ENCODE results near the gene CLDN24.

Gene CLDN24

DNA sequence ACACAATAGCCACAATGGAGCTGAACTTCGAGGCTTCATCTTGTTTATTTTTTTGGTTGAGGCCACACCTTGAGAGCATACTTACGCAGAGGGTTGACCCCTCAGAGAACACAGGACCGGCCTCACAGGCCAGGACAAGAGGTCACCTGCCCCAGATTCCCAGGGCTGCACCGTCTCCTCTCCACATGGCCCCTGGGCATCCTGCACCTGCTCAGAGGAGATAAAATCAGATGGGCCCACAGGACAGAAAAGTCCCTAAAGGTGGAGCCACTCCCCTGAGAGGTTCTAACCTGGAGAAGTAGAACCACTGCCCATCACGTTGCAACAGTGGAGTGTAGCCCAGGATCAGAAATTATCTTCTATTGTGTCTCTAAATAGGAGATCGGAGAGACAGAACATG lies 1.1 kb upstream of the CLDN24 start:
- no peak for DNase-seq (ENCODE audit: extremely low read depth in 1 of 2, low read depth in 1 of 2)

DNA sequence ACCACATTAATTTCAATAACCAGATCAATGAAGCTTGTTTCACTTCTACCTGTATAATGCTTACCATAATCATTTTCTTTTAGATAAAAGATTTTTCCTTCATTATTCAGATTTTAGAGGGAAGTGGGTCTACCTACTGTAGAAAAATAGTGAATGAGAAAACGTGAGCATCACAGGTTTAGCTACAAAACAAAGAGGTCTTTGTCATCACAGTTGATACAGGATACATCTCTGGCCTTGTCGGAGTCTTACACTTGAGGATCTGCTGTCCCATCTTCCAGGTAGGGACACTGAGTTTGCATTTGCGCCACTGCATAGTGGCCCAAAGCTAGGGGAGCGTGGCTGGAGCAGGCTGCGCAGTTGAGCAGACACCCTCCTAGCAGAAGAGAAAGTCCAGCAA lies 710 bp downstream of the CLDN24 start:
- DNase-seq (ENCODE audit: extremely low read depth in 1 of 2, low read depth in 1 of 2), result no peak

DNA sequence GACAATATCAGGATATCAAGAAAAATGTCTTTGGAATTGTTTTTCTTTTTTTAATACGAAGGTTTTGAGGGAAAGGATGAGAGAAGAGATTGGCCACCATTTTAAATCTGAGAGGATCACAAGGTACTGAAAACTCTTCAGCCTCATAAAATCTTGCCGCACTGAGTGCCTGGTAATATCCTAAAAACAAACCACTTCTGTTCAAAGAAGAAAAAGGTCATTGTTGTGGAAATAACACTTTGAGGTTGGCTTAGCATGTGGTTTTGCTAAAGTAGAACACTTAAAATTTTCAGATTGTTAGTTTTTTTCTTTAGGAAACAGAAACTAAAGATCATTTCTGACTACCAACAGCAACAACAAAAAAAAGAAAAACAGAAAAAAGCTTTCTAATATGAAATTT lies 1.1 kb downstream of the CLDN24 start:
- DNase-seq (ENCODE audit: extremely low read depth in 1 of 2, low read depth in 1 of 2), result no peak

- DNase-seq (ENCODE audit: extremely low read depth in 1 of 2, low read depth in 1 of 2), result no peak
These were observed 1.8 kb downstream of the CLDN24 start, which contains the start of gene CLDN22 for GRCh38 chr4:183320211-183321059. CLDN22 (minus strand) TSS chr4:183320276; CDS start chr4:183320218, 58 bp downstream.

- DNase-seq (ENCODE audit: extremely low read depth in 1 of 2, low read depth in 1 of 2), result no peak
These were observed 3.6 kb downstream of the CLDN24 start for GRCh38 chr4:183318656-183319055.

DNA sequence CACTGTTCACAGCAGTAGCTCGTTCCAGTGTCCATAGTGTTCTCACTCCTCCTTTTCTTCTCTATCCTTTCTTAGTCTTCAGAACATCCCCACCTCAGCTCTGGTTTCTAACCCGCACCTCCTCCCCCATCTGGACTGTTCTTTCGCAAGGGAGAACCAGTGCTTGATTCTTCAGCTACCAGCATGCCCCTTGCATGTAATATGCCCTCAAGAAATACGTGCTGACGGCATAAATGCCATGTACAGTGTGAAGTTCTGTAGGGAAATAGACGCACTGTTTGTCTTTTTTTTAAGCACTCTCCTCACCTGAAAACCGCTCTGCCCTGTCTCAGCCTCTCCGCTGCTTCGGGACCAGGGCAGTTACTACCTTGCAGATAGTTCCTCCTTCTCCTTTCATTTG lies 7.4 kb downstream of the CLDN24 start:
- no peak for DNase-seq (ENCODE audit: extremely low read depth in 1 of 2, low read depth in 1 of 2)

DNA sequence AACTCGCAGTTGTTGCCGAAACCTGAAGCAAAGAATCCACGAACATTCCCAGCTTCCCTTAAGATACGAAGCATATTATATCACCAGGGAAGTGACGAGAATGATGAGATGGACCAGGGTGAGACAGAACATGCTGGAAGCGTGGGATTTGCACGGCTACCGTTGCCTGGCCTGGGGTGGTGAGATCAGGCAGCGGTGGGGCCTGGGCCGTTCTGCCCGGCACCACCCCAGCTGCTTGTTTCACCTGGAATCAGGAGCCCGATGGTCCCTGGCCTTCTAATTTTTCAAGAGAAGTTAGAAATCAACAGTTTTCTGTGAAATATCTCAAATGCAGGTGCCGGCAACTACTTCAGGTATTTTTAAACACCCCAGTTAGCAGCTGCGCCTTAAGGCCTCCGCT lies 7.9 kb downstream of the CLDN24 start:
- DNase-seq (ENCODE audit: extremely low read depth in 1 of 2, low read depth in 1 of 2), result no peak

GRCh38 chr4:183312841-183313240 lies 9.4 kb downstream of the CLDN24 start:
- no peak for DNase-seq (ENCODE audit: extremely low read depth in 1 of 2, low read depth in 1 of 2)

GRCh38 chr4:183306811-183307210 lies 15.4 kb downstream of the CLDN24 start:
- DNase-seq (ENCODE audit: extremely low read depth in 1 of 2, low read depth in 1 of 2), result no peak

DNA sequence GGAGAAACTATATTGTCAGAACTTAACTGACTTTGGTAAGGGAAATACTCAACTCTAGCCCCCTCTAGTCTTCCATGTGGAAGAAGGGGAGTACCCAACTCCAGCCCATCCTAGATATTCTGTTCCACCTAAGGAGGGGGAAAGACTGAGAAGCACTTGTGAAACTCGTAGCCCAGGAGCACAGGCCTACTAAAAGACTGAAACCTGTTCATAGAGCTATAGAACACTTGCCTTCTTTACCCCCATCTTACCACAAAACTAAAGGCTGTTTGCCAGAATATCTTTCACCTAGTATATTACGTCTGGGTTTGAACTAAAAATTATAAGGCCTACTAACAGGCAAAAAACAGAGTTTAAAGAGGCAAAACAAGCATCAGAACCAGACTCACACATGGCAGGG lies 17.7 kb downstream of the CLDN24 start:
- DNase-seq (ENCODE audit: extremely low read depth in 1 of 2, low read depth in 1 of 2), result no peak

DNA sequence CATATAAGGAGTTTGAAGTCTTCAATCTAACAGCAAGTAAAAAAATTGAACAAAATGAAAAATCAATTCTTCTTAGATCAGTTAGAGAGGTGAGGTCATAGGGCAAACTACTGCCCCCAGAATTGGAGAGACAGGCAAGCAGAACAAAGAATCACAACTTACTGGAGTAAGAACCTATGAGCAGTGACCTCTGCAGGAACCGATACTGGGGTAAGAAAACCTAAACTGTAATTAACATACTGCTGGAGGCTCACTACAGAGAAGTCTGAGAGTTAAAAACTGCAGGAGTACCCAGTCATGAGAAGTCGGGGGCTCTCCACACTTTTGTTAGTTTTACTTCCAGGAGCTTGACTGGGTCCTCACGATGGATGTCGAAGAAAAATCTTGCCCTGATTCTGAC lies 18.2 kb downstream of the CLDN24 start:
- no peak for DNase-seq (ENCODE audit: extremely low read depth in 1 of 2, low read depth in 1 of 2)

DNA sequence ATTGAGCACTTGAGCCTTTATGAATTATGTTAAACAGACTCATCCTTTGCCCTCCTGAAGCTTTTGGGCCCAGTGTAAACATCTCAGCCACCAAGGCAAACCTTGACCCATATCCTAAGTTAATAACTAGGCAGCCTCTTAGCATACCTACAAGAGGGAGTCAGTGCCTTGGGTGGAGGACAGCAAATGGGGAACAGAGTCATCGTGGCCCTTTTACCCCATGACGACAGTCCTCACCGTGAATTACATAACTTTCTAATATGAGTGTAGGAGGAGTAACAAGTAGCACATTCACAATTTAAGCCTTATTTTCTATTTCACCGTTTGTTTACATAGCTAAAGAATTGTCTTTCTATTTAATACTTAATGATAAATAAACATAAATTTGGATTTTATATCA lies 18.9 kb downstream of the CLDN24 start:
- DNase-seq (ENCODE audit: extremely low read depth in 1 of 2, low read depth in 1 of 2), result no peak

GRCh38 chr4:183300655-183301054 lies 21.6 kb downstream of the CLDN24 start:
- no peak for DNase-seq (ENCODE audit: extremely low read depth in 1 of 2, low read depth in 1 of 2)

DNA sequence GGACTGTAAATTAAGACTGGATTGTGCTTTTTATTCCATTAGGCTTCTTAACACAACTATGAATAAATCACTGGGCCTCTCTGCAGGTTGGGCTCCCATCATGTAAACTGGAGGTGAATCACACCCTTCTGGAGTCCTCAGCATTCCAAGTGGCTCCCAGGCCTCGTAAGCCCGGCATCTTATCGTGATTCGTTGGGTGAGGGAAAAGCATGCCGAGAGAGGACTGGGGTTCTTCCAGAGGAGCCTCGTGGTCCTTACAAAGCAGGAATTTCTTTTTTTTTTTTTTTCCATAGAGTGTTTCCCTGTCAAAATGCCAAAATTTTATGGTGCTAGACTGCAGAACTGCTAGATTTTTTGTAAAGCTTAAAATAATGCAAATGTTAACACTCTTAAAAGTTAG lies 22.2 kb downstream of the CLDN24 start:
- no peak for DNase-seq (ENCODE audit: extremely low read depth in 1 of 2, low read depth in 1 of 2)

DNA sequence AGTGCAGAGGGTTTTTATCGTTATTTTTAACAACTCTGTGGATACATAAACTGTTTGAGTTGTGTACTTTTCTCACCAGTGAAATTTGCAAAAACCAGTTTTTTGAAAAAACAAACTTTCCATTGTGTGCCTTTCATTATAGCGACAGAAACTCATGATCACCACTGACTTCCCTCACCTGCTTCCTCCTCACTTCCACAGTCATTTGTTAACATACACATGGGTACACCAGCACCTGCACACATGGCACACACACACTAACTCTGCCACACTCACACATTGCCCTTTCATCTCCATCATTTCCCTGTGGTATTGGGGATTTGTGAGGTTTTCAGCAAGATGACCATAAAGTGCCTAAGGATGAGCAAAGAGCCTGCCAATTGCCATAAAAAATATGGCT lies 22.8 kb downstream of the CLDN24 start:
- no peak for DNase-seq (ENCODE audit: extremely low read depth in 1 of 2, low read depth in 1 of 2)

GRCh38 chr4:183297675-183298074 lies 24.6 kb downstream of the CLDN24 start:
- DNase-seq (ENCODE audit: extremely low read depth in 1 of 2, low read depth in 1 of 2), result no peak

GRCh38 chr4:183295711-183296110 lies 26.5 kb downstream of the CLDN24 start:
- no peak for DNase-seq (ENCODE audit: extremely low read depth in 1 of 2, low read depth in 1 of 2)

DNA sequence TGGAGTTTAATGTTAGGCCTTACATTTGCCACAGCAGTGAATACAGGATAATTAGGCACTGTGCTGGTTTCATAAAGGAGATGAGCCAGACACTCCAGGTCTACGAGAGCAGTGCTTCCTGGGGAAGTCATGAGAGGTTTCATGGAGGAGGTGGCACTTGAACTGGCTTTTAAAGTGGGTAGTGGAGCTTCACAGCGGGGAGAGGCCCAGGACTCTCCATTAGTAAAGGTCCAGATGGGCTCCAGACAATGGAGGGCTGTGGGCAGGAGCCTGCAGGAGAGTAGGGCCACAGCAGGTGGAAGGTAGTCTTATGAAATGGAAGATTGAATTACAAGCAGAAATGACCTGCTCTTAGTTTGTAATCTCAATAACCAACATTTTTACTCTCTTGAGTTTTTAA lies 31.2 kb downstream of the CLDN24 start:
- no peak for DNase-seq (ENCODE audit: extremely low read depth in 1 of 2, low read depth in 1 of 2)

DNA sequence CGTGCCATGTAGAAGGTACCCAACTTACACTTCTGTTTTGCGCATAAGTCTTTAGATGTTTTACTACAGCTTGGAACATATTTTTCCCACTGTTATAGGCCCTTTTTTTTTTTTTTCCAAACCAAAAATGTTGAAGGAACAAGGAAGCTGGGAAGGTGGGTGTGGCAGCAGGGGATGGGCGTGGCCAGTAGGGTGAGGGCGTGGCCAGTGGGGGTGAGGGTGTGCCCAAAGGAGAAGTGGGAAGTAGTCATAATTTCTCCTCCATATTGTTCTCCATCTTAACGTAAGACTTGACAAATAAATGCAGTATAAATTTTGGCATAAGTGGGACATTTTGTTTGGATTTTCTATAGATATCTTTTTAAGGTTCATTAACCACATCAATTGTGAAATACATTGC lies 32.5 kb downstream of the CLDN24 start:
- DNase-seq (ENCODE audit: extremely low read depth in 1 of 2, low read depth in 1 of 2), result no peak

DNA sequence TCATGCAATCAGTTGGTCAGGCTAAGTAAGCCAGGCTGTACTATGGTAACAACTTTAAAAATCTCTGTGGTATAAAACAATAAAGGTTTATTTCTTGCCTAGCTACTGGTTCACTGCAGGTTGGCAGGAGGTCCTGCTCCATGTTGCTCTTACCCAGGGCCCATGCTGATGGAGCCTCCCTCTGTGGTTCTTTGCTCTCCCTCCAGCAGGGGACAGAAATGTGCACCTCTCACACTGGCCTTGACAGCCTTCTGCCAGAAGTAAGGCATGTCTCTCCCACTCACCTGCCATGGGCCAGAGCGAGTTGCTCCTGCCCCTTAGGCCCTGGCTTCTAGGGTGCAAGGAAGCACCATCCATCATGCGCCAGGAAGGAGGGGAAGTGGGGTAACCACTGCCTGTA lies 33.3 kb downstream of the CLDN24 start:
- no peak for DNase-seq (ENCODE audit: extremely low read depth in 1 of 2, low read depth in 1 of 2)

DNA sequence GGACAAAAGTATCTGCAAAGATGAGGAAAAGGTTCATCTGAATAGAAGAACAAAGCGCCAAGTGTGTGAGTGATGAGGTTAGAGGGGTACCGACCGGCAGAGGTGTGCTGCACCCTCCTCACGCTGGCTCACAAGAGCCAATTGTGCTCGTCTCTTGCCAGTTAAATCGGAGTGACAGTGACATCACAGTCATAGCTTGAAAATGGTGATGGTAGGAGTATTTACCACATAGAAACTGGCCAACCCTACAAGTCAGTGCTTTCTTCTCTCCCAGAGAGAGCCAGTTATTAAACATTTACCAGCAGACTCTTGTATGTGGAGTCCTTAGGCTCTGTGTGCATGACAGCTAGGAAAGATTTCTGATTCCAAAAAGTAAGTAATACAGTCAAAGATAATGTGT lies 34.5 kb downstream of the CLDN24 start:
- DNase-seq (ENCODE audit: extremely low read depth in 1 of 2, low read depth in 1 of 2), result no peak

- DNase-seq (ENCODE audit: extremely low read depth in 1 of 2, low read depth in 1 of 2), result no peak
These were observed 34.9 kb downstream of the CLDN24 start for GRCh38 chr4:183287309-183287659.
